Activated T-helper 1 cell treated with anti-CD3 and anti-CD28 coated beads, Interleukin-12 subunit alpha, Interleukin-12 subunit beta, Interleukin-2, Interleukin-4 antibody, amounts not matched to agents 30 ng/mL and 10 ng/mL and 1 ng/mL, durations not matched to agents 14 hours and 24 hours and 36 hours (primary cell): ENCODE measurements around the gene NSFL1C. TPM values are rescaled to one million over a fixed set of nuclear protein-coding genes. Genes with fewer than 3 reads are reported as not detected.
"Not testable (repeated sequence)": the region's sequence is repeated elsewhere in the genome, so short reads cannot be mapped to it uniquely, and the experiment has no call there.

ENCODE experiments used
- DNase-seq: peaks from one replicate; pipeline ENCODE4 v3.0.0; 2021; ENCODE audit warnings: low spot score
- H3K27ac Mint-ChIP-seq: one replicate; pipeline ENCODE4 v1.8.0; 2021; ENCODE audit warnings: mild to moderate bottlenecking, mixed read lengths
- H3K27me3 Mint-ChIP-seq: one replicate; pipeline ENCODE4 v1.8.0; 2022; ENCODE audit warnings: mild to moderate bottlenecking, moderate library complexity, mixed read lengths; ENCODE audit not compliant: insufficient read depth
- H3K36me3 Mint-ChIP-seq: one replicate; pipeline ENCODE4 v1.8.0; 2021; ENCODE audit warnings: low read depth, mixed read lengths
- H3K4me1 Mint-ChIP-seq: one replicate; pipeline ENCODE4 v1.8.0; 2021; ENCODE audit warnings: low read depth, mixed read lengths
- H3K4me3 Mint-ChIP-seq: one replicate; pipeline ENCODE4 v1.8.0; 2021; ENCODE audit warnings: mild to moderate bottlenecking, moderate library complexity, mixed read lengths
- H3K9me3 Mint-ChIP-seq: one replicate; pipeline ENCODE4 v1.8.0; 2021; ENCODE audit warnings: mixed read lengths
- intact Hi-C: fragments of 100-400 bp; cut with micrococcal nuclease; formaldehyde crosslinking; loops from one replicate; pipeline ENCODE4 v1.15.1; 2024
- total RNA-seq: library from RNA; stranded (reverse); gene quantifications from 2 replicates; pipeline ENCODE4 v1.2.3, GENCODE V29; 2022

NSFL1C gene
- total RNA-seq = 108 and 111 TPM in 2 replicates

DNA sequence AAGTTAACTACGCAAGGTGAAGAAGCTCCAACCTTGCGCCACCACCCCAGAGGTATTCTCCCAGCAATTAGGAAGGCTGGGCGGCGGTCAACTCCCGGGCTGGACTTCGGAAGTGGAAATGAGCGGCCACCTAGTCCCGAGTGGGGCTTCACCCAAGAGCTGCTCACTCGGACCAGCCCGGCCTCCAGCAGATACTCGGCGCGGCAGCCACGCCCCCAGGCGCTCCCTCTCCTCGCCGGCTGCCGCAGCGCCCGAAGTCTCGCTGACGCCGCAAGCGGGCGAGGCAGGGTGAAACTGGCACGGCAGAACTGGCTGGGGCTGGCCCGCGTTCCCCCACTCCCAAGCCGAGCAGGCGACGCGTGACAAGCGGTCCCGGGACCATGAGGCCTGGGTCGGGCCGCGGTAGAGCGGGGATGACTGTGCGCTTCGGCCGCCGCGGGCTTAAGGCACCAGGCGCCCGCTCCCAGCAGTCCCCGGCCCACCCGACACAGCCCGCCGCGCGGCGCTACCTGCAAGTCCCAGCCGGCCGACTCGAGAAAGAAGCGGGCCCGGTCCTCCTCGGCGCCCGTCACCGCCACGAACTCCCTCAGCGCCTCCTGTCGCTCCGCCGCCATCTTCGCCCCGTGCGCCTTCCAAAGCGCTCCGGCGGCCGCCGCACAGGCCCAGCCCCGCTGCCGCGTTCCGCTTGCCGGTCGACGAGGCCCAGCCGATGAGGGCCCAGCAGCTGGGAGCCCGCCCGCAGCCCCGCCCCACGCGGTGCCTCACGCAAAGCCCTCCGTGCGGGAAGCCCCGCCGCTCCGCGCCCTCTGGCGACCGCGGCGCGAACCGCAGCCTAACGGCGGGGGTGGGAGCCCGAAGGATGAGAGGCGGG is at the start of gene NSFL1C:
NSFL1C (minus strand) TSS at position 639 of the 871 bp plus-strand sequence; CDS start at position 614, 25 bp downstream.
- Mint-ChIP-seq H3K4me3 (peak within 1 kb of the TSS; percentile 90), H3K27me3 (peaks cover 12% of the 10 kb centered on the region), H3K9me3 (no peaks in the 10 kb centered on the region), H3K4me1 (peaks cover 45% of the 10 kb centered on the region), H3K27ac (peak within 1 kb of the TSS; percentile 82), H3K36me3 (peaks cover 17% of the 10 kb centered on the region)
- intact Hi-C loops = loop anchor here (1.0 to 5.0 kb wide), 11 partner anchors 31 to 1004 kb away; partner anchors contain the start of genes FKBP1A, PSMF1, RAD21L1 and SNRPB
- DNase-seq = peak; percentile 97

DNA sequence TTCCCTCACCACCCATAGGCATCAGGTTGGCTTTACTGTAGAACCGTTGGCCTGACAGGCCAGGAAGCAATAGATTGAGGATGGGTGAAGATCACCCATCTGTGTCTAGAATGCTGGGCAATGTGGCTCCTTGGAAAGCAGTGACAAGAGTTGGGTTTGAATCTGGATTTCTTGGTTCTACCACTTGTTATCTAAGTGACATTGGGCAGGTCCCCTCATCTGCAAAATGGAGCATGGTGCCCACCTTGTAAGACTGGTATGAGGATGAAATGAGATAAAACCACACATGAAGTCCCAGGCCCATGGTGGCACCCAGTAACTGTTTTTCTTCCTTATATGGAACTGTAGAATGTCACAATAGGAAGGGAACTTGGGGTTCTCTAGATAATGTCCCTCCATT is 47.2 kb upstream of the NSFL1C start:
- Mint-ChIP-seq H3K36me3 (no peaks in the 10 kb centered on the region), H3K4me1 (no peaks in the 10 kb centered on the region), H3K4me3 (no peak overlapping the region), H3K27me3 (peaks cover 19% of the 10 kb centered on the region), H3K27ac (no peak overlapping the region), H3K9me3 (peaks cover 21% of the 10 kb centered on the region)
- intact Hi-C loops = no loop called here
- DNase-seq = no peak

DNA sequence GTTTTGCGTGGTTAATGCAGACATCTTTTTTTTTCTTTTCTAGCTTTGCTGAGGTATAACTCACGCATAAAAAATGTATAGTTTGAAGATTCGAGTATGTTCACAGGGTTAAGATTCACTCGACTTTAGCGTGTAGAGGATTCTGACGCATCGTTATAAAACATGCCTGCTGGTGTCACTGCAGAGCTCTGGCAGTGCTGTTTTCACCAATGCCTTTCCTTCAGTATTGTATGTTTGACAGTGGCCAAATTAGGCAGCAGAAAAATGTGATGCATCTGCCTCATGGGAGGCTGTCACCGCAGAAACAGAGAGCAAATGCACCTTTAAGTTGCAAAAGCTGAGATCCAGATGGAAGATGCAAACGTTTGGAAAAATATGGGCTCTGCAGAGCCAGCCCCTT is 42.6 kb upstream of the NSFL1C start:
- no peak overlapping the region for H3K4me3 Mint-ChIP-seq
- no peaks in the 10 kb centered on the region for H3K36me3 Mint-ChIP-seq
- intact Hi-C loops = loop anchor here (1.0 kb wide), 1 partner anchor 268 kb away; no protein-coding TSS in a partner anchor
- H3K4me1 Mint-ChIP-seq = no peaks in the 10 kb centered on the region
- no peak overlapping the region for H3K27ac Mint-ChIP-seq
- no peak for DNase-seq
- H3K9me3 Mint-ChIP-seq = peaks cover 17% of the 10 kb centered on the region
- peaks cover 5% of the 10 kb centered on the region for H3K27me3 Mint-ChIP-seq

DNA sequence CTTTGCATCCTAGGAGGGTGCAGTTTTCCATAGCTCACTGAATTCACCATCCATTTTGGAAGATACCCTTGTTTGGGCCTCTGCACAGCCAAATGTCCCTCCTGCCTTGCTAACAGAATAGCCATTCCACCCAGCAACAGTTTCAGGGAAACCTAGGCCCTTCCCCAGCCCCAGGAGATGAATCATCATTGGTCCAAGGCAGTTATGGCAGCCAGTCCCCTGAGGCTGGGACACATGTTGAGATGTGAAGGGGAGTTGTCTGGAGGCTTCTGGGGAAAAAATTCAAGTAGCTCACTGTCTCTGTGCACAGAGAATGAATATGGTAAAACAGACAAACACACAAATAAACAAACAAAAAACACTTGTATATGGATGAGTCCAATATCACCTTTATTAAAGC is 41.9 kb upstream of the NSFL1C start:
- no peak for DNase-seq
- peaks cover 5% of the 10 kb centered on the region for H3K27me3 Mint-ChIP-seq
- H3K27ac Mint-ChIP-seq = no peak overlapping the region
- intact Hi-C loops = loop anchor here (1.0 kb wide), 1 partner anchor 226 kb away; no protein-coding TSS in a partner anchor
- H3K36me3 Mint-ChIP-seq = no peaks in the 10 kb centered on the region
- H3K9me3 Mint-ChIP-seq = peaks cover 15% of the 10 kb centered on the region
- H3K4me3 Mint-ChIP-seq = no peak overlapping the region
- peaks cover 2% of the 10 kb centered on the region for H3K4me1 Mint-ChIP-seq

DNA sequence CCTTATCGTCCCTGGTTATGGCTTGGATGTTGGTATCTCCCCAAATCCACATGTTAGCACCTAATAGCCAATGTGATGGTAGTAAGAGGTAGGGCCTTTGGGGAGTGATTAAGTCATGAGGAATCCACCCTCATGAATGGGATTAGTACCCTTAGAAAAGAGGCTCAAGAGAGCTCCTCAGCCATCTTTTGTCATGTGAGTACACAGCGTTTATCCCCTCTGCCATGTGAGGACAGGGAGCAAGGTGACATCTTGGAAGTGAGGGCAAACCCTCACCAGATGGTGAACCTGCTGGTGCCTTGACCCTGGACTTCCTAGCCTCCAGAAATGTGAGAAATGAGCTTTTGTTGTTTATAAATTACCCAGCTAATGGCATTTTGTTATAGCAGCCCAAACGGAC is 40.6 kb upstream of the NSFL1C start:
- DNase-seq = no peak
- H3K27me3 Mint-ChIP-seq = peaks cover 5% of the 10 kb centered on the region
- H3K4me1 Mint-ChIP-seq = peaks cover 5% of the 10 kb centered on the region
- H3K4me3 Mint-ChIP-seq = no peak overlapping the region
- H3K27ac Mint-ChIP-seq = no peak overlapping the region
- H3K36me3 Mint-ChIP-seq = no peaks in the 10 kb centered on the region
- peaks cover 9% of the 10 kb centered on the region for H3K9me3 Mint-ChIP-seq
- intact Hi-C loops = no loop called here

DNA sequence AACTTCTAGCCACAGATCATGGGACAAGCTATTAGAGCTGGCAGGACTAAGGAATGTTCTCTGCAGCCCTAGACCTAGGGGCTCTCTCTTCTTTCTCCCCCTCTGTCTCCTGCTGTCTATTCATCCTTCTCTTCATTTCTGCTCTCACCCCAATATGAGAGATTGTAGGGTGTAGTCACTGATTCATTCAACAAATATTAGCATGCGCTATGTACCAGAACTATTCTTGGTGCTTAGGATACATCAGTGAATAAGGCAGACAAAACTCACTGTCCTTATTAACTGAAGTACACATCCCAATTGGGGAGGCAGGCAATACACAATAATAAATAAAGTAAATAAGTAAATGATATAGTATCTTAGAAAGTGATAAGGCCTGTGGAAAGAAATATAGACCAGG is 39.2 kb upstream of the NSFL1C start:
- intact Hi-C loops = no loop called here
- no peak overlapping the region for H3K4me3 Mint-ChIP-seq
- H3K27ac Mint-ChIP-seq = no peak overlapping the region
- H3K9me3 Mint-ChIP-seq = no peaks in the 10 kb centered on the region
- peaks cover 5% of the 10 kb centered on the region for H3K4me1 Mint-ChIP-seq
- no peak for DNase-seq
- peaks cover 8% of the 10 kb centered on the region for H3K27me3 Mint-ChIP-seq
- H3K36me3 Mint-ChIP-seq = no peaks in the 10 kb centered on the region

DNA sequence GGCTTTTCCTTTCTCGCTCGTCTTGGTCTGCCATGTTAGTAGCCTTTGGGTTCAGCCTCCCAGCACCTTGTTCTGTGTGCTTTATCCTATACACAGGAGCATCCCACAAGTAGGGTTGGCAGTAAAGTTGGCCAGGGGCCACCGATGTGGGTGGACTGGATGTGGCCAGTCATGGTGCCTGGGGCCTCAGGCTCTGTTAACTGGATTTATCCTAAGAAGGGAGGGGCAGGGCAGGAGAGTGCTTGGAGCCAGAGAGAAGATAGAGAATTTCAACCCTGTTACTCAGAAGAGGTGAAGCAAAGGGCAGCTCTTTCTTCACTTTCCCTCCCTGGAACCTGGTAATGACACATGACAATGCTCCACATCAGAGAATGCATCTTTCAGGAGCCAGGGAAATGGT is 38.7 kb upstream of the NSFL1C start:
- Mint-ChIP-seq H3K27me3 (peaks cover 7% of the 10 kb centered on the region), H3K27ac (no peak overlapping the region), H3K4me3 (no peak overlapping the region), H3K4me1 (peaks cover 5% of the 10 kb centered on the region), H3K36me3 (no peaks in the 10 kb centered on the region), H3K9me3 (no peaks in the 10 kb centered on the region)
- intact Hi-C loops = no loop called here
- DNase-seq = no peak

DNA sequence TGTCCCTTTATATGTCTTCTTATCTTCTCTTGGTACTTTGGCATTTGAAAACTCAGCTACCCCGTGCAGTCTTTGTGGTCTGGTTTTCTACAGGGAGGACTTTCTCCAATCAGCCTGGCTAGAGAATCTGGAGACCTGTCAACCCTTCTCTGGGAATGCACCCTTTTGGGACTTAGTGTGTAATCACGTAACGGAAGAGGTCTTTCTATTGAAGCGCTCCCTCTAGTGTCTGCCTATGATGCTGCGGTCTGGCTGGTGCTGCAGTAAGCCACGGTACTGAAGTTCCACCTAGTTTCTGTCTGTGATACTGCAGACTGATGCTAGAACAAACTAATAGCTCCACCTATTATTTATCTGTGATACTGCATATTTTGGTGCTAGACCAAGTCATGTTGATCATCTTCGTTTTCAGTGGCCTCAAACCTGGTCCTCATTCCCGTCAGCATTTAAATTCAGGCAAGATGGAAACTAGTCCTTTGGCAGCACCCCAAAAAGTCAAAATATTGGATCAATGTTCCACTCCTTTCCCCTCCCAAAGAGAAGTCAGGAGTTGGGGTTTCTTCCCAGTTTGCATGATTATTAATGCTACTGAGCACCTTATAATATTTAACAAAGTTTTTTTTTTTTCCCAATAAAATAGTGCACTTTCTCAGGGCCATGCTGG is 37.0 kb upstream of the NSFL1C start:
- Mint-ChIP-seq H3K4me1 (peaks cover 5% of the 10 kb centered on the region), H3K4me3 (no peak overlapping the region), H3K9me3 (no peaks in the 10 kb centered on the region), H3K36me3 (no peaks in the 10 kb centered on the region), H3K27ac (no peak overlapping the region), H3K27me3 (peaks cover 14% of the 10 kb centered on the region)
- intact Hi-C loops = loop anchor here (1.0 kb wide), 3 partner anchors 36 to 190 kb away; no protein-coding TSS in a partner anchor
- DNase-seq = peak; percentile 68

- no peak for DNase-seq
- Mint-ChIP-seq H3K9me3 (no peaks in the 10 kb centered on the region), H3K36me3 (no peaks in the 10 kb centered on the region), H3K4me3 (no peak overlapping the region), H3K4me1 (peaks cover 5% of the 10 kb centered on the region), H3K27ac (no peak overlapping the region), H3K27me3 (peaks cover 31% of the 10 kb centered on the region)
- intact Hi-C loops = no loop called here
Observed at GRCh38 chr20:1500496-1500895, 33.8 kb upstream of the NSFL1C start.

GRCh38 chr20:1499528-1500420 is 33.1 kb upstream of the NSFL1C start:
- H3K27ac Mint-ChIP-seq = no peak overlapping the region
- DNase-seq = no peak
- H3K27me3 Mint-ChIP-seq = peaks cover 37% of the 10 kb centered on the region
- intact Hi-C loops = no loop called here
- no peaks in the 10 kb centered on the region for H3K36me3 Mint-ChIP-seq
- H3K9me3 Mint-ChIP-seq = no peaks in the 10 kb centered on the region
- peaks cover 5% of the 10 kb centered on the region for H3K4me1 Mint-ChIP-seq
- no peak overlapping the region for H3K4me3 Mint-ChIP-seq

DNA sequence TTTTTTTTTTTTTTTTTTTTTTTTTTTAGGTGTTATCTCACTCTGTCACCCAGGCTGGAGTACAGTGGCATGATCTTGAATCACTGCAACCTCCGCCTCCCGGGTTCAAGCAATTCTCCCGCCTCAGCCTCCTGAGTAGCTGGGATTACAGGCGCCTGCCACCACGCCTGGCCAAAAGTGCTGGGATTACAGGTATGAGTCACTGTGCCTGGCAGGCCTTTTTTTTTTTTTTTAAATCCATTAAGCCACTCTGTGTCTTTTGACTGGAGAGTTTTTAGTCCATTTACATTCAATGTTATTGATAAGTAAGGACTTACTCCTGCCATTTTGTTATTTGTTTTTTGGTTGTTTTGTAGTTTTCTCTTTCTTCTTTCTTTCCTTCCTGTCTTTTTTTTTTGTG is 30.7 kb upstream of the NSFL1C start:
- H3K36me3 Mint-ChIP-seq, DNase-seq, H3K4me3 Mint-ChIP-seq, H3K9me3 Mint-ChIP-seq, intact Hi-C loops, H3K27ac Mint-ChIP-seq: not testable (repeated sequence)
- Mint-ChIP-seq H3K27me3 (peaks cover 44% of the 10 kb centered on the region), H3K4me1 (peaks cover 11% of the 10 kb centered on the region)

GRCh38 chr20:1496930-1497329 is 30.3 kb upstream of the NSFL1C start:
- no peak for DNase-seq
- H3K9me3 Mint-ChIP-seq = peaks cover 3% of the 10 kb centered on the region
- peaks cover 1% of the 10 kb centered on the region for H3K36me3 Mint-ChIP-seq
- intact Hi-C loops = no loop called here
- H3K27me3 Mint-ChIP-seq = peaks cover 44% of the 10 kb centered on the region
- H3K4me1 Mint-ChIP-seq = peaks cover 11% of the 10 kb centered on the region
- no peak overlapping the region for H3K4me3 Mint-ChIP-seq
- H3K27ac Mint-ChIP-seq = no peak overlapping the region
